K562 (cell line): Measurements from ENCODE around the gene TEX53. TPM values are rescaled to one million over a fixed set of nuclear protein-coding genes. Genes with fewer than 3 reads are reported as not detected.

Source experiments
- ATAC-seq: fragments of 200-7000 bp; cut with Tn5 transposase; 3 replicates; pipeline ENCODE4 v1.9.1; 2020; ENCODE audit warnings: moderate library complexity
- BruUV-seq: library from RNA; stranded (reverse); fragments of 400-500 nt; replicated peaks from 2 replicates; lab custom pipeline; 2021; lab: Mats Ljungman, UMichigan
- CTCF ChIA-PET: fragments of 300-600 bp; formaldehyde crosslinking; extraction: SDS; loops from one replicate; lab custom pipeline; 2021; ENCODE audit warnings: low intra/inter-chr PET ratio; lab: Yijun Ruan, JAX
- POLR2A ChIA-PET: fragments of 300-600, 350-650 bp; sonication (Branson Sonifier 250); formaldehyde crosslinking; extraction: SDS; loops from one replicate; lab custom pipeline; 2021; ENCODE audit warnings: antibody characterized with exemption, inconsistent platforms; lab: Yijun Ruan, JAX
- DNase-seq, 4 experiments: peaks; one replicate each; pipeline versions ENCODE4 v3.0.0 to v3.0.0-alpha.2; 2011 to 2018; ENCODE audit warnings: low spot score in 3 of 4, mixed read lengths in 3 of 4; ENCODE audit errors: extremely low read depth in 1 of 4
- FAIRE-seq: peaks from 2 replicates; lab custom pipeline; 2011; peaks lifted over from hg19 to GRCh38; lab: Jason Lieb, UNC
- H2AFZ ChIP-seq: 2 replicates; pipeline ENCODE4 v1.6.0; 2011; ENCODE audit warnings: low read depth, low read length, control low read depth, inconsistent platforms
- H3K27ac ChIP-seq: fragments of 200-600 bp; 3 replicates; pipeline ENCODE4 v1.8.0; 2011; ENCODE audit warnings: low read depth, mild to moderate bottlenecking, control low read depth, inconsistent platforms, low read length, moderate library complexity, mixed read lengths; ENCODE audit errors: extremely low read depth
- H3K27me3 ChIP-seq, 2 experiments: fragments of 300-600 bp in 1 of 2; 2 replicates in 1 of 2; 3 replicates in 1 of 2; pipeline versions ENCODE4 v1.6.0 to v1.8.0; 2011; ENCODE audit warnings: inconsistent platforms in 2 of 2, low read length in 2 of 2, mild to moderate bottlenecking in 1 of 2, mixed read lengths in 1 of 2, moderate library complexity in 1 of 2; ENCODE audit not compliant: control insufficient read depth in 2 of 2, insufficient read depth in 2 of 2
- H3K36me3 ChIP-seq: fragments of 300-600 bp; 3 replicates; pipeline ENCODE4 v1.8.0; 2011; ENCODE audit warnings: mild to moderate bottlenecking, low read length, inconsistent platforms; ENCODE audit not compliant: control insufficient read depth, insufficient read depth
- H3K4me1 ChIP-seq, 2 experiments: fragments of 200-600 bp in 1 of 2; replicated peaks in 1 of 2; 2 replicates in 1 of 2; 3 replicates in 1 of 2; pipeline versions ENCODE4 v1.5.1 to v1.8.0; 2011; ENCODE audit warnings: inconsistent platforms in 2 of 2, low read length in 2 of 2, mild to moderate bottlenecking in 1 of 2, mixed read lengths in 1 of 2, moderate library complexity in 1 of 2; ENCODE audit not compliant: control insufficient read depth in 2 of 2, insufficient read depth in 2 of 2
- H3K4me2 ChIP-seq: 2 replicates; pipeline ENCODE4 v1.6.1; 2011; ENCODE audit warnings: low read length, control low read depth, inconsistent platforms, mixed read lengths; ENCODE audit not compliant: insufficient read depth
- H3K4me3 ChIP-seq: fragments of 200-600 bp; sonication (generic), shearing (Covaris generic); 2 replicates; pipeline ENCODE4 v1.5.1; 2016; ENCODE audit warnings: control low read depth, inconsistent platforms
- H3K79me2 ChIP-seq: fragments of 200-600 bp; 3 replicates; pipeline ENCODE4 v1.8.0; 2011; ENCODE audit warnings: low read length, inconsistent platforms; ENCODE audit not compliant: control insufficient read depth, insufficient read depth
- H3K9ac ChIP-seq, 2 experiments: 2 replicates each; pipeline versions ENCODE4 v1.6.0 to v1.6.1; 2011; ENCODE audit warnings: low read depth in 2 of 2, low read length in 2 of 2, control low read depth in 1 of 2, inconsistent platforms in 1 of 2, mild to moderate bottlenecking in 1 of 2, mixed read lengths in 1 of 2; ENCODE audit not compliant: insufficient read depth in 1 of 2
- H3K9me1 ChIP-seq: one replicate; pipeline ENCODE4 v1.6.0; 2011; ENCODE audit warnings: inconsistent platforms, mild to moderate bottlenecking, low read length, moderate library complexity; ENCODE audit not compliant: control insufficient read depth, insufficient read depth
- H3K9me3 ChIP-seq: replicated peaks from 2 replicates; pipeline ENCODE4 v1.5.1; 2011; ENCODE audit warnings: low read depth, low read length, inconsistent platforms; ENCODE audit not compliant: control insufficient read depth, insufficient read depth
- H4K20me1 ChIP-seq: replicated peaks from 2 replicates; pipeline ENCODE4 v1.6.1; 2011; ENCODE audit warnings: low read length, inconsistent platforms, mixed read lengths; ENCODE audit not compliant: control insufficient read depth, insufficient read depth
- CEBPB ChIP-seq: fragments of 450-650 bp; IDR thresholded peaks from 2 replicates; pipeline ENCODE4 v1.6.1; 2016; ENCODE audit warnings: missing genetic modification characterization, missing compliant biosample characterization
- FOXK1 ChIP-seq: sonication (generic); formaldehyde crosslinking; IDR thresholded peaks from 2 replicates; pipeline ENCODE4 v1.8.0; 2022; ENCODE audit warnings: missing genetic modification reagents, mild to moderate bottlenecking, borderline replicate concordance
- HNRNPH1 ChIP-seq: fragments of 200-400 bp; formaldehyde crosslinking; optimal IDR thresholded peaks from 2 replicates; pipeline ENCODE3; 2017; ENCODE audit warnings: low read depth, mild to moderate bottlenecking, low read length, moderate library complexity
- KAT8 ChIP-seq: fragments of 450-650 bp; IDR thresholded peaks from 2 replicates; pipeline ENCODE4 v1.6.1; 2016; ENCODE audit warnings: low read depth, mild to moderate bottlenecking
- MBD2 ChIP-seq: sonication (generic); IDR thresholded peaks from 2 replicates; pipeline ENCODE4 v1.6.1; 2016; ENCODE audit warnings: low read depth, borderline replicate concordance
- NCOR1 ChIP-seq: fragments of 450-650 bp; IDR thresholded peaks from 2 replicates; pipeline ENCODE4 v1.6.1; 2016; ENCODE audit warnings: mild to moderate bottlenecking, moderate library complexity
- PHF20 ChIP-seq: fragments of 450-650 bp; IDR thresholded peaks from 2 replicates; pipeline ENCODE4 v1.6.1; 2018; ENCODE audit not compliant: partially characterized antibody
- POU5F1 ChIP-seq: fragments of 150-350 bp; IDR thresholded peaks from 2 replicates; pipeline ENCODE4 v1.6.1; 2014; ENCODE audit warnings: borderline replicate concordance, low read length, low read depth, mild to moderate bottlenecking; ENCODE audit not compliant: partially characterized antibody
- PPARD ChIP-seq: fragments of 250-450 bp; sonication (Bioruptor Pico); IDR thresholded peaks from 2 replicates; pipeline ENCODE4 v1.8.0; 2022; ENCODE audit warnings: inconsistent platforms, mild to moderate bottlenecking, moderate library complexity
- SP2 ChIP-seq: IDR thresholded peaks from 2 replicates; pipeline ENCODE4 v1.6.1; 2011; ENCODE audit warnings: mild to moderate bottlenecking, low read depth, low read length, moderate library complexity; ENCODE audit not compliant: poor library complexity, severe bottlenecking; ENCODE audit errors: extremely low read depth
- SREBF1 ChIP-seq: fragments of 150-350 bp; IDR thresholded peaks from 2 replicates; pipeline ENCODE4 v1.6.1; 2014; ENCODE audit warnings: antibody characterized with exemption, low read depth, low read length, borderline replicate concordance
- ZNF507 ChIP-seq: conservative IDR thresholded peaks from 2 replicates; pipeline ENCODE4 v1.6.1; 2017; ENCODE audit warnings: missing genetic modification characterization, missing compliant biosample characterization
- ZNF512 ChIP-seq: IDR thresholded peaks from 2 replicates; pipeline ENCODE4 v1.6.1; 2016; ENCODE audit warnings: missing genetic modification characterization, missing compliant biosample characterization
- WGBS: fragments of 100-300 bp; shearing (Covaris generic); methylation state at CpG from one replicate; pipeline ENCODE4 v1.1.6; 2016; ENCODE audit warnings: low coverage, mixed read lengths; ENCODE audit not compliant: insufficient coverage; ENCODE audit errors: missing lambda C conversion rate; 5-methylcytosine and 5-hydroxymethylcytosine counted together
- in situ Hi-C: fragments of 300-500 bp; cut with MboI; formaldehyde crosslinking; loops from 4 replicates; pipeline ENCODE4 v1.15.0; 2018; ENCODE audit warnings: inconsistent platforms, mixed read lengths
- intact Hi-C: fragments of 100-400 bp; cut with micrococcal nuclease; formaldehyde crosslinking; loops from 2 replicates; pipeline ENCODE4 v1.14.2; 2022
- polyA plus RNA-seq, 8 experiments: library from polyadenylated mRNA; depleted of rRNA in 4 of 8; stranded (reverse) in 5 of 8; unstranded in 3 of 8; fragments of >200 nt; fragmentation: Nextera tagmentation in 2 of 8; fragmentation: Illumina TruSeq in 1 of 8; extraction: Ambion mirVana in 2 of 8; extraction: Trizol in 1 of 8; gene quantifications; 2 replicates each; pipeline versions ENCODE4 v1.2.1 to v1.2.3, GENCODE V29; 2011 to 2014; ENCODE audit warnings: inconsistent platforms in 1 of 8, missing spikeins in 1 of 8
- total RNA-seq, 7 experiments: library from RNA; depleted of rRNA in 6 of 7; stranded (reverse); fragments of >200 nt in 6 of 7; fragmentation: Illumina TruSeq in 2 of 7; extraction: Trizol in 2 of 7; gene quantifications; 2 replicates each; pipeline versions ENCODE4 v1.2.1 to v1.2.3, GENCODE V29; 2011 to 2021; ENCODE audit warnings: low replicate concordance in 1 of 7
- TF ChIP-seq, protein P1 (sequence below): fragments of 450-650 bp; formaldehyde crosslinking; IDR thresholded peaks from 2 replicates; pipeline ENCODE4 v1.4.0; 2020; ENCODE audit warnings: mild to moderate bottlenecking
- TF ChIP-seq, protein P2 (sequence below): sonication (generic); formaldehyde crosslinking; IDR thresholded peaks from 2 replicates; pipeline ENCODE4 v1.8.0; 2022; ENCODE audit warnings: mild to moderate bottlenecking, low read depth, missing genetic modification reagents

Gene TEX53
- total and polyA plus RNA-seq, 9 of the 15 experiments (the other 6 are each of a cell fraction or from before 2014, with no cell fraction given): not detected

- Histone ChIP-seq H3K4me2 (no peak overlapping the region), H3K9me1 (no peaks in the 10 kb centered on the region), H3K79me2 (no peaks in the 10 kb centered on the region), H3K36me3 (no peaks in the 10 kb centered on the region), H3K9me3 (no peaks in the 10 kb centered on the region), H3K4me3 (no peak overlapping the region), H3K27ac (no peak overlapping the region), H3K4me1 (no peaks in the 10 kb centered on the region), H3K27me3 (peaks cover 6 to 7% of the 10 kb centered on the region in 2 experiments; a peak in 4 of 5 replicates), H2AFZ (no peak overlapping the region), H4K20me1 (no peaks in the 10 kb centered on the region), H3K9ac (no peak overlapping the region)
- TF ChIP-seq, protein P1, sequence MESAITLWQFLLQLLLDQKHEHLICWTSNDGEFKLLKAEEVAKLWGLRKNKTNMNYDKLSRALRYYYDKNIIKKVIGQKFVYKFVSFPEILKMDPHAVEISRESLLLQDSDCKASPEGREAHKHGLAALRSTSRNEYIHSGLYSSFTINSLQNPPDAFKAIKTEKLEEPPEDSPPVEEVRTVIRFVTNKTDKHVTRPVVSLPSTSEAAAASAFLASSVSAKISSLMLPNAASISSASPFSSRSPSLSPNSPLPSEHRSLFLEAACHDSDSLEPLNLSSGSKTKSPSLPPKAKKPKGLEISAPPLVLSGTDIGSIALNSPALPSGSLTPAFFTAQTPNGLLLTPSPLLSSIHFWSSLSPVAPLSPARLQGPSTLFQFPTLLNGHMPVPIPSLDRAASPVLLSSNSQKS: no peak
- TF ChIP-seq, protein P2, sequence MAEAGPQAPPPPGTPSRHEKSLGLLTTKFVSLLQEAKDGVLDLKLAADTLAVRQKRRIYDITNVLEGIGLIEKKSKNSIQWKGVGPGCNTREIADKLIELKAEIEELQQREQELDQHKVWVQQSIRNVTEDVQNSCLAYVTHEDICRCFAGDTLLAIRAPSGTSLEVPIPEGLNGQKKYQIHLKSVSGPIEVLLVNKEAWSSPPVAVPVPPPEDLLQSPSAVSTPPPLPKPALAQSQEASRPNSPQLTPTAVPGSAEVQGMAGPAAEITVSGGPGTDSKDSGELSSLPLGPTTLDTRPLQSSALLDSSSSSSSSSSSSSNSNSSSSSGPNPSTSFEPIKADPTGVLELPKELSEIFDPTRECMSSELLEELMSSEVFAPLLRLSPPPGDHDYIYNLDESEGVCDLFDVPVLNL (CRISPR knock-in tag): no peak
- TF ChIP-seq KAT8 (no peak), ZNF512 (tag) (no peak), HNRNPH1 (no peak), PHF20 (no peak), POU5F1 (no peak), SP2 (no peak), CEBPB (tag) (no peak), PPARD (no peak), ZNF507 (tag) (no peak), SREBF1 (no peak), NCOR1 (no peak), MBD2 (no peak), FOXK1 (CRISPR knock-in tag) (no peak)
- ChIA-PET CTCF (no interaction called here), POLR2A (no interaction called here)
- DNase-seq: no peak
- no peak for FAIRE-seq
- intact Hi-C loops: no loop called here
- BruUV-seq: no TSS peak
- in situ Hi-C loops: no loop called here
- ATAC-seq: no peak
- 8% methylated on average over 4 of the region's 4 CpGs for WGBS
These were observed 32.7 kb upstream of the TEX53 start for GRCh38 chr9:114690308-114690707.
